RWPE2 (cell line): ENCODE measurements around the gene TFDP2.
A peak's percentile ranks its signal among the peaks of the same experiment; 100 is the strongest.

ENCODE experiments used
- ATAC-seq: fragments of 200-7000 bp; cut with Tn5 transposase; 3 replicates; pipeline ENCODE4 v1.9.1; 2021; ENCODE audit warnings: low read depth
- DNase-seq: peaks from one replicate; pipeline ENCODE4 v3.0.0-alpha.2; 2020; ENCODE audit warnings: low spot score
- H3K27ac ChIP-seq: fragments of 450-650 bp; 2 replicates; pipeline ENCODE4 v1.5.1; 2017; ENCODE audit warnings: mild to moderate bottlenecking; ENCODE audit not compliant: poor library complexity, severe bottlenecking
- H3K27me3 ChIP-seq: fragments of 250-450 bp; sonication (Bioruptor Pico); 2 replicates; pipeline ENCODE4 v1.5.1; 2021; ENCODE audit warnings: mild to moderate bottlenecking, moderate library complexity; ENCODE audit not compliant: insufficient read depth, poor library complexity, severe bottlenecking
- H3K36me3 ChIP-seq: fragments of 250-450 bp; sonication (Bioruptor Pico); 2 replicates; pipeline ENCODE4 v1.5.1; 2020; ENCODE audit warnings: low read depth, mild to moderate bottlenecking, moderate library complexity
- H3K4me1 ChIP-seq: fragments of 250-450 bp; sonication (Bioruptor Pico); 2 replicates; pipeline ENCODE4 v1.5.1; 2021; ENCODE audit warnings: mild to moderate bottlenecking, moderate library complexity; ENCODE audit not compliant: insufficient read depth, poor library complexity, severe bottlenecking
- H3K4me3 ChIP-seq: fragments of 250-450 bp; sonication (Bioruptor Pico); 2 replicates; pipeline ENCODE4 v1.5.1; 2021; ENCODE audit warnings: mild to moderate bottlenecking, moderate library complexity; ENCODE audit not compliant: severe bottlenecking
- H3K9me3 ChIP-seq: fragments of 250-450 bp; sonication (Bioruptor Pico); 2 replicates; pipeline ENCODE4 v1.5.1; 2021; ENCODE audit warnings: mild to moderate bottlenecking, moderate library complexity; ENCODE audit not compliant: severe bottlenecking
- TF ChIP-seq, protein P1 (sequence below): fragments of 450-650 bp; IDR thresholded peaks from one replicate; pipeline ENCODE4 v1.5.1; 2017; ENCODE audit warnings: mild to moderate bottlenecking, moderate library complexity; ENCODE audit not compliant: poor library complexity, severe bottlenecking

Gene TFDP2

DNA sequence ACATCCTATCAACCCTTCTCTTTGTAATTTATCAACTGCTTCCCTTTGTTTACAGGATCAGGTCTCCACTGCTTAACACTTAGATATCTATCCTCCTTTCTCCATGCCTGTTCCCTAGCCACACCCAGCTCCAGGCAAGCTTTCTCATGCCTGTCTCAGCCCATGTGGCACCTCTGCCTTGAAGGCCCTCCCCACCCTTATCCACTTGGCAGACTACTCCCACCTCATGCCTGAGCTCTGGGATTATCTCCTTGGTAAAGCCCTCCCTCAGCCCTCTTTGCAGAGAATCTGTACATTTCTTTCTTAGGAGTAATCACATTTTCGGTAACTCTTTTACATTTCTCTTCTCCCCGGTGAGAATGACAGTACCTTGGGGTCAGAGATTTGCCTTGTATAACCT lies 176.9 kb downstream of the TFDP2 start:
- DNase-seq, result no peak
- TF ChIP-seq, protein P1, sequence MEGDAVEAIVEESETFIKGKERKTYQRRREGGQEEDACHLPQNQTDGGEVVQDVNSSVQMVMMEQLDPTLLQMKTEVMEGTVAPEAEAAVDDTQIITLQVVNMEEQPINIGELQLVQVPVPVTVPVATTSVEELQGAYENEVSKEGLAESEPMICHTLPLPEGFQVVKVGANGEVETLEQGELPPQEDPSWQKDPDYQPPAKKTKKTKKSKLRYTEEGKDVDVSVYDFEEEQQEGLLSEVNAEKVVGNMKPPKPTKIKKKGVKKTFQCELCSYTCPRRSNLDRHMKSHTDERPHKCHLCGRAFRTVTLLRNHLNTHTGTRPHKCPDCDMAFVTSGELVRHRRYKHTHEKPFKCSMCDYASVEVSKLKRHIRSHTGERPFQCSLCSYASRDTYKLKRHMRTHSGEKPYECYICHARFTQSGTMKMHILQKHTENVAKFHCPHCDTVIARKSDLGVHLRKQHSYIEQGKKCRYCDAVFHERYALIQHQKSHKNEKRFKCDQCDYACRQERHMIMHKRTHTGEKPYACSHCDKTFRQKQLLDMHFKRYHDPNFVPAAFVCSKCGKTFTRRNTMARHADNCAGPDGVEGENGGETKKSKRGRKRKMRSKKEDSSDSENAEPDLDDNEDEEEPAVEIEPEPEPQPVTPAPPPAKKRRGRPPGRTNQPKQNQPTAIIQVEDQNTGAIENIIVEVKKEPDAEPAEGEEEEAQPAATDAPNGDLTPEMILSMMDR, result no peak
- Histone ChIP-seq H3K36me3 (0 out of 2 replicates have a peak, but pooled peaks cover 9% of the 10 kb centered on the region), H3K4me1 (peaks cover 8% of the 10 kb centered on the region), H3K27me3 (no peaks in the 10 kb centered on the region), H3K9me3 (no peaks in the 10 kb centered on the region), H3K27ac (no peak overlapping the region), H3K4me3 (no peak overlapping the region)
- ATAC-seq, result peak; percentile 88

DNA sequence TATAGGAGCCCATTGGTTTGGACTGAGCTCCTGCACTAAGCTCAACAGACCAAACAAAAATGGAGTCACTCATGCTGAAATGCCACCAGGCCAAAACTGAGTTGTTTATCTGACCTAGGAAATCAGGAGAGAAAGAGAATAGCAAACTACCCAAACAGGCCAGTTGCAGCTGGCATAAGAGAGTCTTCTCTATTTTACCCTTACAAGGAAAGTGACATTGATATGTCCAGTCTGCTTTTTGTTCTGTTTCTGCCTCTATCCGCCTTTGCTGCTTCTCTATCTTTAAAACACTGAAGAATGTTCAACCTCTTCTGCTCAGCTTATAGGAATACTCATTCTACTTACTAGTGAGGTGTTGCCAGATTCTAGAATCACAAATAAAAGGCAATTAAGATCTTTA lies 177.8 kb downstream of the TFDP2 start:
- TF ChIP-seq, protein P1, result no peak
- DNase-seq, result no peak
- no peaks in the 10 kb centered on the region for H3K9me3 ChIP-seq
- ATAC-seq, result no peak
- 0 out of 2 replicates have a peak, but pooled peaks cover 9% of the 10 kb centered on the region for H3K36me3 ChIP-seq
- peaks cover 8% of the 10 kb centered on the region for H3K4me1 ChIP-seq
- H3K4me3 ChIP-seq, result no peak overlapping the region
- H3K27ac ChIP-seq, result no peak overlapping the region
- no peaks in the 10 kb centered on the region for H3K27me3 ChIP-seq

DNA sequence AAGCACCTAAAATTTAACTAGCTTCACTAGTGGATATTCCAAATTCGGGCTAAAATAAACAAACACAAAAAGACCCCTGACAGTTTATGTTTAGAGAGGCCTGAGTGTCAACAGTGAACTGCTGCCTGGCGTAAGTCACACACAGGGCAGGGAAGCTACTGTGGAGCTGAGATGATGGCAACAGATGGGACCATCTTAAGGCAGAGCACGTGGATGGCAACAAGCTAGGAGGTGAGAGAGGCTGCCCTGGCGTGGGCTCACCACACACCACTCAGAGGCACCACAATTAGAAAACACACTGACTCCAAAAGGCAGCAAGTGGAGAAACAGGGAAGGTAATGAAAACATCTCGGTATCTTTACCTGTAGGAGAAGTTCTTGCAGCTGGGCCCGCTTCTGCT lies 179.6 kb downstream of the TFDP2 start:
- DNase-seq, result no peak
- Histone ChIP-seq H3K27ac (no peak overlapping the region), H3K27me3 (no peaks in the 10 kb centered on the region), H3K36me3 (0 out of 2 replicates have a peak, but pooled peaks cover 9% of the 10 kb centered on the region), H3K4me1 (peaks cover 8% of the 10 kb centered on the region), H3K4me3 (no peak overlapping the region), H3K9me3 (no peaks in the 10 kb centered on the region)
- TF ChIP-seq, protein P1, result no peak
- no peak for ATAC-seq

DNA sequence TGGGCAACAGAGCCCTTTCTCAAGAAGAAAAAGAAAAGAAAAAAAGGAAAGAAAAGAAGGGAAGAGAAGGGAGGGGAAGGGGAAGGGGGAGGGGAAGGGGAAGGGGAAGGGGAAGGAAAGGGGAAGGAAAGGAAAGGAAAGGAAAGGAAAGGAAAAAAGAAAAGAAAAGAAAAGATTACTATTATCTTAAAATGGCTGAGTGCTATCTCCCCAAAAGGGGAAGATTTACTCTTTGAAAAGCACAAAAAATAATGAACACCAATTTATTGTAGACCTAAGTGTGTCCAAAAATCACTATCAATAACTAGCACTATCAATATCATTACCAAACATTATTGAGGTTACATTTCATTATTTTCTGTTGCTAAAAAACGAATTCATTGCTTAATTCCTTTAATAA lies 183.9 kb downstream of the TFDP2 start:
- ATAC-seq (no peak), DNase-seq (no peak)
- H3K27ac ChIP-seq, result no peak overlapping the region
- TF ChIP-seq, protein P1, result no peak
- no peaks in the 10 kb centered on the region for H3K27me3 ChIP-seq
- peaks cover 12% of the 10 kb centered on the region; the same call in 1 of the 2 replicates for H3K36me3 ChIP-seq
- H3K4me3 ChIP-seq, result no peak overlapping the region
- H3K4me1 ChIP-seq, result peaks cover 5% of the 10 kb centered on the region
- no peaks in the 10 kb centered on the region for H3K9me3 ChIP-seq

DNA sequence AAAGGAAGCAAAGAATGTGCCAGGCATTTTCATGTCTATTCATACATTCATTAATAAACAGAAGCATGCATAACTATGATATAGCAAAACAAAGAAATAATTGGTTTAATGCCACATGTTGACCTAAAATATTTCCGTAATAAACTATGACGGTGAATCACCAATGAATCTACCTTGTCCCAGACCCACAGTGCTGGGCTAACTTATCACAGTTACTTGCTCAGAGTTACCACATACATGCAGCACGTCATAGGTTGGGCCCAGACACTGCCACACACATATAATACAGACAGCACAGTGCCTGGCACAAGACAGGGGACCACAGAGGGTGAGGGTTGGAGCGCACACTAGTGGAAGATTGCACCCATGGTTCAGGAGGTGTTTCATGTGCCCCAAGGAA lies 186.0 kb downstream of the TFDP2 start:
- ATAC-seq, result no peak
- no peak for DNase-seq
- TF ChIP-seq, protein P1, result no peak
- Histone ChIP-seq H3K4me1 (peaks cover 20% of the 10 kb centered on the region), H3K27ac (no peak overlapping the region), H3K36me3 (peaks cover 12% of the 10 kb centered on the region; the same call in 1 of the 2 replicates), H3K9me3 (no peaks in the 10 kb centered on the region), H3K27me3 (no peaks in the 10 kb centered on the region), H3K4me3 (no peak overlapping the region)
